ENCODE measurements around the gene BMX. TPM values are rescaled to one million over a fixed set of nuclear protein-coding genes. Genes with fewer than 3 reads are reported as not detected.

Gene BMX
- total RNA-seq, 4 donors from 2014 or later: 1.9 to 4.4 (median 2.9) TPM

DNA sequence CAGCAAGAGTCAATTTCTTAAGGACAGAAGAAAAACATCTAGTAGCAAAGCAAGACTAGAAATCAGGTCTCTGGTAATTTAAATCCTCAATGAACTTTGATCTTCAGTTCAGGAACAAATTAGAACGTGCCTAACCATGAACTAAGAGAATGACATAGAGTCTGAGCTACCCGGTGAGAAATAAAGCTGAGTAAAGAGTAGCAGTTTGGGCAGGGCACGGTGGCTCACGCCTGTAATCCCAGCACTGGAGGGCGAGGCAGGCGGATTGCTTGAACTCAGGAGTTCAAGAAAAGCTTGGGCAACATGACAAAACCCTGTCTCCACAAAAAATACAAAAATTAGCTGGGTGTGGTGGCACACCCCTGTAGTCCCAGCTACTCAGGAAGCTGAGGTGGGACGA lies 62.4 kb downstream of the BMX start:
- H3K36me3 ChIP-seq: no peaks in the 10 kb centered on the region

DNA sequence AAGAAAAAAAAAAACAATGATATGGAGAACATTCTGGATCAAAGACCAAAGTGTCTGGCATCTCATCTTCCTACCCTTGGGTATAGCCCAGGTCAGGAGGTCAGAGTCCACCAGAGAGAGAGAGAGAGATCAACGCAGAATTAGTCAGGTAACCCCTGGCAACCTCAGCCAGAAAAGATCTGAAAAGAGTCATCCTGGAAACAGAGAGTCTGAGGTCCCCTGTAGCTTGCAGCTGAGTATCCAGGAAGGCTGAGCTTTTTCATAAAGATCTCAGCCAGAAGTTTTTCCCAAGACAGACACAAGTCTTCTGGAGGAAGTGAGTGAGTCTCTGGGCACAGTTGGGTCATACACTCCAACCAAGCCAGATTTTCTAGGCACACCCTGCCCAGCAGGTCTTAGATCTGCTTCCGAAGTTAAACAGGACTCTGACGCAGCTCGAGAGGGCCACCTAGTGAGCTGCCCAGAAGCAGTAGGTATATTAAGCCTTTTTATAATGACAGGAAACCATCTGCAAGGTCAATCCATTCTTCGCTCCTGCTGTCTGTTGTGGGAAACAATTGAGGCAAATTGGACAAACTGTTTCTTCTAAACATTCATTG lies 64.5 kb downstream of the BMX start:
- H3K4me1 ChIP-seq: no peaks in the 10 kb centered on the region
- no peaks in the 10 kb centered on the region for H3K27me3 ChIP-seq
- WGBS, 2 donors (ENCODE audit: low coverage in 1 of 2): 13 to 33% methylated on average over 1 to 2 of the region's 5 CpGs
- peak; percentile 73 for ATAC-seq
- H3K4me3 ChIP-seq: no peak overlapping the region
- no peak overlapping the region for H3K27ac ChIP-seq
- no peaks in the 10 kb centered on the region for H3K36me3 ChIP-seq
- TF ChIP-seq POLR2A (IDR thresholded peaks at IDR 0.05): no peak
- no peak for TF ChIP-seq POLR2AphosphoS5 (IDR thresholded peaks at IDR 0.05)
- TF ChIP-seq, protein P1, sequence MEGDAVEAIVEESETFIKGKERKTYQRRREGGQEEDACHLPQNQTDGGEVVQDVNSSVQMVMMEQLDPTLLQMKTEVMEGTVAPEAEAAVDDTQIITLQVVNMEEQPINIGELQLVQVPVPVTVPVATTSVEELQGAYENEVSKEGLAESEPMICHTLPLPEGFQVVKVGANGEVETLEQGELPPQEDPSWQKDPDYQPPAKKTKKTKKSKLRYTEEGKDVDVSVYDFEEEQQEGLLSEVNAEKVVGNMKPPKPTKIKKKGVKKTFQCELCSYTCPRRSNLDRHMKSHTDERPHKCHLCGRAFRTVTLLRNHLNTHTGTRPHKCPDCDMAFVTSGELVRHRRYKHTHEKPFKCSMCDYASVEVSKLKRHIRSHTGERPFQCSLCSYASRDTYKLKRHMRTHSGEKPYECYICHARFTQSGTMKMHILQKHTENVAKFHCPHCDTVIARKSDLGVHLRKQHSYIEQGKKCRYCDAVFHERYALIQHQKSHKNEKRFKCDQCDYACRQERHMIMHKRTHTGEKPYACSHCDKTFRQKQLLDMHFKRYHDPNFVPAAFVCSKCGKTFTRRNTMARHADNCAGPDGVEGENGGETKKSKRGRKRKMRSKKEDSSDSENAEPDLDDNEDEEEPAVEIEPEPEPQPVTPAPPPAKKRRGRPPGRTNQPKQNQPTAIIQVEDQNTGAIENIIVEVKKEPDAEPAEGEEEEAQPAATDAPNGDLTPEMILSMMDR (IDR thresholded peaks at IDR 0.05): peak in 3 of 4 experiments; percentile 41 to 54 (median 43)
- no peak for TF ChIP-seq EP300 (IDR thresholded peaks at IDR 0.05)
- H3K9me3 ChIP-seq: no peaks in the 10 kb centered on the region

More for the DNA sequence above, 62.4 kb downstream of the BMX start:
- H3K27me3 ChIP-seq: no peaks in the 10 kb centered on the region
- H3K27ac ChIP-seq: no peak overlapping the region
- TF ChIP-seq POLR2AphosphoS5 (IDR thresholded peaks at IDR 0.05) (no peak), EP300 (IDR thresholded peaks at IDR 0.05) (no peak), POLR2A (IDR thresholded peaks at IDR 0.05) (no peak)
- TF ChIP-seq, protein P1 (IDR thresholded peaks at IDR 0.05): no peak
- H3K9me3 ChIP-seq: no peaks in the 10 kb centered on the region
- no peak overlapping the region for H3K4me3 ChIP-seq
- ATAC-seq: no peak
- 73% methylated on average over 6 of the region's 7 CpGs; no CpG with 5 or more reads in 1 of the 2 donors for WGBS, 2 donors (ENCODE audit: low coverage in 1 of 2)
- H3K4me1 ChIP-seq: no peaks in the 10 kb centered on the region

DNA sequence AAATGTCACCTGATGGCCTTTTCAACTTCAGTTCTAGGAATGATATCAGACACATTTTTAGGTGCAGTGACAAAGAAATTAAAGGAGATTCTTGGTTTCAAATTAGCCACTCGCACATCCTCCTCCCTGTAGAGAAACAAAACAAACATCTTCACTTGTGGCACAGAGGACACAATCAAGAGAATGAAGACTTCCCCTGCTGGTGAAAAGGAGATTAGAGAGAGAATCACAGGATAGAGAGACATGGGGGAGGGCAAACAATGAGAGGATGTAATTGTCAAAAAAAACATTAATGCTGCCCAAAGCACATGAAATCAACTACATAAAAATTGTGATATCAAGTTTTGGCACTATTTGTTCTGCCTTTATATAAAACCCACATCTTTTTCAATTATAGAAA lies 65.6 kb downstream of the BMX start:
- Histone ChIP-seq H3K4me1 (no peaks in the 10 kb centered on the region), H3K36me3 (no peaks in the 10 kb centered on the region), H3K4me3 (no peak overlapping the region), H3K27ac (no peak overlapping the region), H3K9me3 (no peaks in the 10 kb centered on the region), H3K27me3 (no peaks in the 10 kb centered on the region)
- 50 to 100% methylated on average over 1 of the region's 1 CpG for WGBS, 2 donors (ENCODE audit: low coverage in 1 of 2)
- TF ChIP-seq, protein P1 (IDR thresholded peaks at IDR 0.05): no peak
- TF ChIP-seq EP300 (IDR thresholded peaks at IDR 0.05) (no peak), POLR2AphosphoS5 (IDR thresholded peaks at IDR 0.05) (no peak), POLR2A (IDR thresholded peaks at IDR 0.05) (no peak)
- ATAC-seq: no peak

DNA sequence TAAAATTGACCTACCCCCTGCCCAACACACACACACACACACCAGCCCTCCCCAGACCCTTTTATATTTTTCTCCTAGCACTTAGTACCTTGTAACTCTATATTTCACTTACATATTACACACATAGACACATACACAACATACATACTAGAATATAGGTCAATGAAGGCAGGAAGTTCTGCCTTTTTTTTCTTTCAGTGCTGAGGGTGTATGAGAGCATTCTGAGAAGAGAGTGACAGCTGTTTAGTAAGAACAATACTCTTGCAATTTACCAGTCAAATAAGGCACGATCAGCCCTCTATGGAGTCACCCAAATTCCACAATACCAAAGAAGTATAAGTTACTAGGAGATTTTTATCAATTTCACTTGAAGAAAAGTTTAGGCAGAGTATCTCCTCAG lies 66.7 kb downstream of the BMX start:
- no peaks in the 10 kb centered on the region for H3K27me3 ChIP-seq
- no peak for ATAC-seq
- TF ChIP-seq POLR2A (IDR thresholded peaks at IDR 0.05): no peak
- no peaks in the 10 kb centered on the region for H3K4me1 ChIP-seq
- H3K9me3 ChIP-seq: no peaks in the 10 kb centered on the region
- H3K27ac ChIP-seq: no peak overlapping the region
- H3K36me3 ChIP-seq: no peaks in the 10 kb centered on the region
- H3K4me3 ChIP-seq: no peak overlapping the region
- WGBS, 2 donors (ENCODE audit: low coverage in 1 of 2): 25 to 91% methylated on average over 1 of the region's 1 CpG

DNA sequence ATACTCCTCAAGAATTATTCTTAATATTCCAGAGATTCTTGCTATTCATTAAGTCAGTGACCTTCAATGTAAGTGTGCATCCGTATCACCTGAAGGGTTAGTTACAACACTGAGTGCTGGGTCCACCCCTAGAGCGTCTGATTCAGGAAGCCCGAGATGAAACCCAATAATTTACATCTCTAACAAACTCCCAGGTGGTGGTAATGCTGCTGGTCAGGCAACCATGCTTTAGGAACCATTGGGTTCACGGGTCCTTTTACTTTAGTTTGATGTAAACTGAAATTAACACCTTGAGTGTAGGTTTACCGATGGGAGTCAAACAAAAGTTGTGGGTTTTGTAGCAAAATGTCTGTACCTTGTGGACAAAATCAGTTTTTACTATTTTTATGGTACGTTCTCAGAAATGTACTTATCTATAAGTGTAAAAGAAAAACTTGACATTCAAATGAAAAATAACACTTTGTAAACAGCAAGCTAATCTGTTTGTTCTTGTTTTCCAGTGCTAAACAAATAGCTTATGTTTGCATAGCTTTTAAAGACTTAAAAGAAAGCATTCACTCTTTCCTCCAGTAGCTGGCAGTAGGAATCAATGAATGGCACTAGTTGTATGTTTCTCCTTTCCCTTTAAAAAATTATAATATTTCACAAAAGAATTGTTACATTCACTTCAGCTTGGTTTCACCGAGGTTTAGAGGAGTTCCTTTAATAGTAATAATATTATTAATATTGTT lies 67.4 kb downstream of the BMX start:
- H3K27me3 ChIP-seq: no peaks in the 10 kb centered on the region
- no peak for TF ChIP-seq POLR2AphosphoS5 (IDR thresholded peaks at IDR 0.05)
- TF ChIP-seq, protein P1 (IDR thresholded peaks at IDR 0.05): no peak
- no peak for TF ChIP-seq POLR2A (IDR thresholded peaks at IDR 0.05)
- no peak for TF ChIP-seq EP300 (IDR thresholded peaks at IDR 0.05)
- H3K4me1 ChIP-seq: no peaks in the 10 kb centered on the region
- 34 to 54% methylated on average over 6 of the region's 7 CpGs for WGBS, 2 donors (ENCODE audit: low coverage in 1 of 2)
- no peaks in the 10 kb centered on the region for H3K36me3 ChIP-seq
- H3K27ac ChIP-seq: no peak overlapping the region
- H3K9me3 ChIP-seq: no peaks in the 10 kb centered on the region
- ATAC-seq: no peak
- H3K4me3 ChIP-seq: no peak overlapping the region

Data from gastroesophageal sphincter (tissue), 4 donors.